C4-2B (cell line): ENCODE measurements around the gene SHROOM3.

Experiments
- CTCF ChIP-seq: fragments of 450-650 bp; conservative IDR thresholded peaks from 2 replicates; pipeline ENCODE4 v1.5.1; 2017; ENCODE audit warnings: mild to moderate bottlenecking
- ZFX ChIP-seq: fragments of 450-650 bp; IDR thresholded peaks from 2 replicates; pipeline ENCODE4 v1.6.1; 2017

GRCh38 chr4:76741663-76742020 lies 306.6 kb downstream of the SHROOM3 start:
- TF ChIP-seq CTCF, result no peak
- no peak for TF ChIP-seq ZFX
